HG03520 (cell line): ENCODE measurements around the gene EVC2.
"Not testable (repeated sequence)": the region's sequence is repeated elsewhere in the genome, so short reads cannot be mapped to it uniquely, and the experiment has no call there.

Source experiments
- ATAC-seq: cut with Tn5 transposase; IDR thresholded peaks from one replicate; pipeline ENCODE4 v1.9.1; 2021; ENCODE audit warnings: mild to moderate bottlenecking, moderate library complexity; ENCODE audit not compliant: unreplicated experiment

The EVC2 gene

GRCh38 chr4:5632066-5632440, 76.3 kb downstream of the EVC2 start:
- no peak for ATAC-seq

GRCh38 chr4:5631352-5632065, 76.8 kb downstream of the EVC2 start:
- ATAC-seq, result no peak

DNA sequence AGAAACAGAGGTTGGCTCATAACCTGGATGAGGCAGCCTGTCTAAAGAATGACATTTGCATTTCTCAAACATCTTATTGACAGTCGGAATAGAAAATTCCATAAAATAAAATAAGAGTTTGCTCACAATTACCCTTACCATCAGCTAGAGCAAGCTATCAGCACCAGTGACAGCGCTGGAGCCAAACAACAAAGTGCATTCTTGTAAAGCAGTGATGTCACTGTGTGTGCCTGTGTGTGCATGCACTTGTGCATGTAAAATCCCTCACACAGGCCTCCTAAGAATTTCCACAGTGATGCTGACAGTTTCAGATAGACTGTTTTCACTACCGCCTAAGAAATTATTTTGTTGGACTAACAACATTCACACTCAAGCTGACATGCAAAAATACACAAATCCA, 77.6 kb downstream of the EVC2 start:
- ATAC-seq, result no peak

DNA sequence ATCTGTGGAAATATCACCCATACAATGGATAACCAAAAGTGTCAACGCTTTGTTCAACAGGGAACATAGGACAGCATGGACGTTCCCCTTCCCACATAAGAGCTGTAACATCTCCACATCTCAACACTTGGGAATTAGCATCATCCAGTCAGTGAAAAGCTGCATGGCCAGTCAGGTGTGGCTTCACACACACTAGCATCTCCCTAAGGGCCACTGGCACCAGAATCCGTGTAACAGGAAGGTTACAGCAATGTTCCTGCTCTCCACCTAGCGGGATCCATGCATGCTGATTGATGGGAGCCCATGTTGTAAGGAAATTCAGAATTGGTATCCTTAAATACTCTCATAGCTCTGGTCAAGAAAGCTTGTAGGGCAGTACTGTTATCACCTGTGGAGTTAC, 78.8 kb downstream of the EVC2 start:
- no peak for ATAC-seq

GRCh38 chr4:5626913-5627312, 81.4 kb downstream of the EVC2 start:
- ATAC-seq, result no peak

DNA sequence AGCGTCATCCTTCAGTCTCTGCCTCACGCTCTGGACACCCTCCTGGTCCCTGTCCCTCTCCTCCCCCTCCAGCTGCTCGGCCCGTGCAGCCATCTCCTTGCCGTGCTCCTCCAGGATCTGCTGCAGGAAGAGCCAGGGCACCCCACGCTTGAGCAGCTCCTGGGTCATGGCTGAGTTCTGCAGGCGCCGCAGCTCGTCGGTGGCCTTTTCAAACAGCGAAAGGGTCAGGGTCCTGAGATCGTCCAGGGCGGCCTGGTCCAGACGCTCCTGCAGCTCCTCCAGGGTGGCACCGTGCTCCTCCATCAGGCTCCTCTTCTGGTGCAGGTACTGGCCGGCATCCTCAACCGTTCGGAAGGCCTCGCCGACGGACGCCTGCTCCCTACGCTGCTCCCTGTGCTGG, 85.8 kb downstream of the EVC2 start:
- ATAC-seq, result no peak

DNA sequence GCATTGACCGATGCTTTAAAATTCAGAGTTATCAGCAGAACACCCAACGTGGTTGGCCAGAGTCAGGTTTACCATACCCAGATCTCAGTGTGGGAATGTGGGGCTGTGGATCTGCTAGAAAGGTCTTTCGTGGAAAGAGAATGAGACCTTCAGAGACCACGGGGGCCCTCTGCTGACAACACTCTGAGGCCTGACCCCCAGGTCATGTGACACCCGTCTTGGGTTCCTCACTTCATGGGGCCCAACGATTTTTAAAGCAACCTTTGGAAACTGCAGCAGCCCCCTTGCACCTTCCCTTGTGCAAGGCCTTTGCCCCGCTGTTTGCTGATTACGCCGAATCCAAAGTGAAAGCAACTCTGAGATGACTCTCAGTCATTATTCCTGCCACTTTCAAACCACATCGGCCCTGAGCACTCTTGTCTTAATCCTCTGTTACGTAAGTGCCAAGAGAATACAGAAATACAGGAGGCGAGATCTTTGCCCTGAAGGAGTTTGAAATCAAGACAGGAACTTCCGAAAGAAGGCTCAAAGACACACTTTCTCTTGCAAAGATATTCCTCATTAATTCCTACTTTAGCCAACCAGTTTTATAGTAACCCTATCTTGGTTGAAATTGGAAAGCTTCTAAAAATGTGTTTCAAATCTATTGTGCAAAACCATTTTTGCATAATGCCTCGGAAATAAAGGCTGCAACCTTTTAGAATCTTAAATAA, 88.3 kb downstream of the EVC2 start:
- ATAC-seq, result no peak

GRCh38 chr4:5618051-5618960, 90.1 kb downstream of the EVC2 start:
- ATAC-seq, result no peak

DNA sequence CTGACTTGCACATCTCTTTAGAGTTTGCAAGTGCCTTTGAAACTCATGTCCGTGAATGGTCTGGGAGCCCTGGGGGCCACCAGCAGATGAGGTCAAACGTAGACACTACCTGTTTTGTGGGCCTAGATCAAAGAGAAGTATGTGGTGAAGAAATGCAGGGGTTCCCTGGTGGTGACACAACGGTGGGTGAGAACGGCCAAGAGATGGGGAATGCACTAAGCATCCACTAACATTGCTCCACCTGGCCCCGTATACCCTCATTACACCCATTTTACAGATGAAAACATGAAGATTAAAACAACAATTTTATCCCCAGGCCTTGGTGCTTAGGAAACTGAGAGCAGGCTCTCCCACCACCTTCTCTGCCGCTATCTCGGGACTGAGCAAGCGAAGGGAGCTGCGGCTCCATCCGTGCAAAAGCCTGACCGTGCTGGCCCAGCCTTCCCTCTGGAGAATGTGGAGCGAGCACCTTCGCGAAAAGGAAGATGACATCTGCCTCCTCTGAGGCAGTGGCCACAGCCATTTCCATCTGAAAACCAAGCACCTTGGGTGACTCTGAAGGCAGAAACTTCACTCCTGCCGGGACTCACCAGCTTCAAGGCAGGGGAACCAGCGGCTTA, 91.9 kb downstream of the EVC2 start:
- ATAC-seq, result no peak

- no peak for ATAC-seq
Measured at GRCh38 chr4:5615496-5616075, 92.8 kb downstream of the EVC2 start.

- no peak for ATAC-seq
Measured at GRCh38 chr4:5611750-5612149, 96.6 kb downstream of the EVC2 start.

- ATAC-seq, result no peak
Measured at GRCh38 chr4:5609306-5610007, 98.9 kb downstream of the EVC2 start.

DNA sequence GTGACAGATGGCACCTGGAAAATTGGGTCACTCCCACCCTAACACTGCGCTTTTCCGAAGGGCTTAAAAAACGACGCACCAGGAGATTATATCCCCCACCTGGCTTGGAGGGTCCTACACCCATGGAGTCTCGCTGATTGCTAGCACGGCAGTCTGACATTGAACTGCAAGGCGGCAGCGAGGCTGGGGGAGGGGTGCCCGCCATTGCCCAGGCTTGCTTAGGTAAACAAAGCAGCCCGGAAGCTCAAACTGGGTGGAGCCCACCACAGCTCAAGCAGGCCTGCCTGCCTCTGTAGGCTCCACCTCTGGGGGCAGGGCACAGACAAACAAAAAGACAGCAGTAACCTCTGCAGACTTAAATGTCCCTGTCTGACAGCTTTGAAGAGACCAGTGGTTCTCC, 114.5 kb downstream of the EVC2 start:
- ATAC-seq, result not testable (repeated sequence)

GRCh38 chr4:5592272-5592671, 116.1 kb downstream of the EVC2 start:
- ATAC-seq, result no peak

DNA sequence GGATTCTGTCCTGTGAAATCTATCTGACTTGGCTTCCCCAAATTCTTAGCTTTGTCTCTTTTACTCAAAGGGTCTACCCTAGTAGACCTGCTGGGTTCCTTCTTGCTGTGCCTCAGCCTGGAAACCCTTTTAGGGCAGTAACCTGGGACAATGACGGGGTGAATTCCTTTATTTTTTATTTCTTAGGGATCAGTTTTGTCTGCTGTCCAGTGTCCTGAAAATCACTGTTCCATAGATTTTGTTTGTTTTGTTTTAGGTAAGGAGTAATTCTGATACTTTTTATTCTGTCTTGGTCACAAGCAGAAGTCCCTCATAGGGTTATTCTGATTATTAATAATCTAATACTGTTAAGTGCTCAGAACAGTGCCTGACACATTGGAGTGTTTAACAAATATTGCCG, 118.9 kb downstream of the EVC2 start:
- ATAC-seq, result no peak

GRCh38 chr4:5588046-5588445, 120.3 kb downstream of the EVC2 start:
- ATAC-seq, result no peak

DNA sequence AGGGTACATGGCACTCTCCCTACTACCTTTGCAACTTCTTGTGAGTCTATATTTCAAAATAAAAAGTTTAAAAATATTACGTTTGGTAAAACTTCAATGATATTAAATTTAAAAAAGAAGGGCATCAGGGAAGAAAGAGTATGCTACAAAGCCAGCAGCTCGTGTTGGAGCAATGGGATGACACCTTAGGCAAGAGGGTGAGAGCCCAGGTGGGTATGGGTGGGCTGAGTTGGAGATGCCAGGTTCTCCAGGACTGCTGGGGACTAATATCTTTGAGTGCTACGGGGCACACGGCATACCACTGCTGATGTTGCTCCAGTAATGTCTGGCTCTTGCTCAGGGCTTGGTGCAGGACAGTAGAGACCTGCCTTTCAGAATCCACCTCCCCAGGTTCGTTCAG, 132.4 kb downstream of the EVC2 start:
- ATAC-seq, result no peak

DNA sequence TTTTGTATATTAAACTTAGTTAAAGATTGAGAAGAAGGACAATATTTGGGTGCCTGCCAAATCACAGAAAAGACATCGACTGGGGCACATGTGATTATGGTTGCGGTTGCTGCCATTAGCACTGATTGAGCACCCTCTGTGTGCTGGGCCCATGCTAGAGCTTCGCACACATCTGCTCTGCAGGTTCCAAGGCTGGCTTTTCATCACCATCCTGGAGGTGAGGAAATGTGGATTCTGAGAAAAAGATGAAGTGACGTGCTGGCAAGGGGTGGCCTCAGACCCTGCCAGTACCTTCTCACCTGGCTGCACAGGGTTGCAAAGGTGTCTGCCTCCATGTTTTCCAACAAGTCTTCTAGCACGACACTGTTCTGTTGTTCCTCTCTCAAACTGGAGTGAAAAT, 134.0 kb downstream of the EVC2 start:
- ATAC-seq, result no peak

- no peak for ATAC-seq
Measured at GRCh38 chr4:5573965-5574364, 134.4 kb downstream of the EVC2 start.

DNA sequence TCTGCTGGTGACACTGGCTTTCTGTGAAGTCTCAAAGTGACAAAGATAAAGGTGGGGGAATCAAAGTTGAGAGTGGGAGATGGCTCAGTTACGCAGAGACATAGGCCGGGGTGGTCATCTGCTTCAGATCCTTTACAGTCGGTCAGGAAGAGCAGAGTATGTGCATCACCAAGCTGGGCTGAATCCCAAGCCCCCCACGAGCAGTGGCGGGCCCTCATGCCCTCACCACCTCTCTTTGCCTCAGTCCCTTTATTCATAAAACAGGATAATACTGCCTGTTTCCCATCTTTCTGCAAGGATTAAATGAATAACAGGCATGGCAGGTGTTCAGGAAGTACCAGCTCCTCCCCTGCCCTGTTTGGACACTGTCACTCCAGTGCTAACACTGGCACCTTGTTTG, 135.6 kb downstream of the EVC2 start:
- ATAC-seq, result no peak
